Measurements from ENCODE around the gene ATF4.

ATF4 gene

DNA sequence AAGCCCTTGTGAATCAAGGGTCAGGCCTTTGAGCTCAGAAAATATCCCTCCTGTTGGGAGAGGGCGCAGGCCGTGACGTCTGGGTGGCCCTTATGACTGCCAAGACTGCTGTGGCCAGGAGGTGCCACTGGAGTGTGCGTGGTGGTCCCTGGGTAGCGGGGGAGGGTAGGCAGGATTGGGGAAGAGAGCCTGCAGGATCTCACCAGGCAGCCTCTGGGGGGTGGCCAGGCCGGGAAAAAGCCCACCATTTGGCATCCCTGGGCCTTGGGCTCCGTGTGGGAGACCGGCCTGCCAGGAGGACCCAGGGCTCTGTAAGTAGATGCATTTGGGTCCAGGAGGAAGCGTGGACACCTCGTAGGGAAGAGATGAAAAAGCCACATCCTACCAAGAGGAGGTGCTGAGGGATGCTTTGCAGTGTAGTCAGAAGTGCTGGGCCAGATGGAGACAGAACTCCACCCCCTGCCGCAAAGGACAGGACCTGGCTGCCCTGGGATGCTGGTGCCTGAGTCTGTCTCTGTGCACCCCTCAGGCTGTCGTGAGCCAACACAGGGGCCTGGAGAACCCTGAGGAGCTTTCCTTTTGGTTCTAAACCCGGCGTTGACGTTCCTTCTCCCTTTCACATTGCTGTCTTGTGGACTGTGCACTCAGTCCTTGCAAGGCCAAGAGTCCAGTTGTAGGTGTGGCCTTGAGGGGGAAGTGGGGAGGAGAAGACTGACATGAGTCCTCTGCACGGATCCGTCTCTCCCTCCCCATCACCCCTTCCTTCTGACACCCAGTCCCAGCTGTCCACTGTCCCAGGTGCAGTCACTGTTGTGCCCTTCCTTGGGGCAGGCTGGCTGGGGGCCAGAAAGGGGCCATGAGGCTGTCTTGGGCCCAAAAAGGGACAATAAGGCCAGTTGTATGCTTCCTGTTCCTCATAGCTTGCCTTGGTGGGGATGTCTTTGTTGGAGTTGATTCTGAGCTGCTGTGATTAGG lies 31.0 kb upstream of the ATF4 start:
- H3K36me3 ChIP-seq (ENCODE audit: control insufficient read depth in 2 of 2, insufficient read depth in 2 of 2, low read length in 2 of 2), result no peaks in the 10 kb centered on the region
- H3K4me3 ChIP-seq (ENCODE audit: low read length in 2 of 2), result no peak overlapping the region
- no peaks in the 10 kb centered on the region for H3K9me3 ChIP-seq (ENCODE audit: control insufficient read depth in 2 of 2, low read length in 2 of 2)
- H3K27me3 ChIP-seq (ENCODE audit: control insufficient read depth in 2 of 2, insufficient read depth in 2 of 2, low read length in 2 of 2), result no peaks in the 10 kb centered on the region
- peaks cover 10 to 11% of the 10 kb centered on the region in 2 donors for H3K4me1 ChIP-seq (ENCODE audit: control insufficient read depth in 2 of 2, insufficient read depth in 2 of 2, low read length in 2 of 2)
- no peak overlapping the region for H3K9ac ChIP-seq (ENCODE audit: low read depth in 1 of 2, low read length in 2 of 2)
- no peak overlapping the region for H3K27ac ChIP-seq (ENCODE audit: low read depth in 2 of 2, low read length in 2 of 2)

DNA sequence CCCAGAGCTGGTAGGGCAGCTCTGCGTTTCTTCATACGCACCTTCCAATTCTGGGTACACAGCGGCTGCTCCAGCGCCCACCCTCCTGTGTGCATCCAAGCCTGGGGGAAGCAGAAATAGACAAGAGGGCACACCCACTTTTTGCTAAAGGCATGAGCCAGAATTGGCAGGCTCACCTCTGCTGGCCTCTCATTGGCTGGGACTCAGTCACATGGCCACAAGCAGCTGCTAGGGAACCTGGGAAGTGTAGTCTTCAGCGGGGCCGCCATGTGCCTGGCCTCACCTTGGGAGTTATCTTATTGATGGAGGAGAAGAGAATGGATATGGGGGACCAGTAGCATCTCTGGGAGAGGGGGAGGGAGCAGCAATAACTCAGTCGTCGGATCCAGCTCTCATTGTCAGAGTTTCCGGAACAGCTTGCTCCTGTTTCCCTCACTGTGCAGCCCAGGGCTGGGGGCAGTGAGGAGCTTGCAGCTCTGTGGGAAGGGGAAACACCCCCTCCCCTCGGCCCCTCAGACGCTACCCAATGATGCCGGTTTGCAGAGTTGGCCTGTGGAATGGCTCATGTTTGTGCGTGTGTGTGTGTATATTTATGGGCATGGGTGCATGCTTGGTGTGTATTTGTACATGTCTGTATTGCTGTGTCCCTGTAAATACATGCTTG lies 30.1 kb upstream of the ATF4 start:
- no peak overlapping the region for H3K27ac ChIP-seq (ENCODE audit: low read depth in 2 of 2, low read length in 2 of 2)
- H3K9me3 ChIP-seq (ENCODE audit: control insufficient read depth in 2 of 2, low read length in 2 of 2), result no peaks in the 10 kb centered on the region
- no peak overlapping the region for H3K4me3 ChIP-seq (ENCODE audit: low read length in 2 of 2)
- H3K27me3 ChIP-seq (ENCODE audit: control insufficient read depth in 2 of 2, insufficient read depth in 2 of 2, low read length in 2 of 2), result no peaks in the 10 kb centered on the region
- H3K9ac ChIP-seq (ENCODE audit: low read depth in 1 of 2, low read length in 2 of 2), result no peak overlapping the region
- peaks cover 10 to 11% of the 10 kb centered on the region in 2 donors for H3K4me1 ChIP-seq (ENCODE audit: control insufficient read depth in 2 of 2, insufficient read depth in 2 of 2, low read length in 2 of 2)
- H3K36me3 ChIP-seq (ENCODE audit: control insufficient read depth in 2 of 2, insufficient read depth in 2 of 2, low read length in 2 of 2), result no peaks in the 10 kb centered on the region

- Histone ChIP-seq H3K27ac (ENCODE audit: low read depth in 2 of 2, low read length in 2 of 2) (no peak overlapping the region), H3K36me3 (ENCODE audit: control insufficient read depth in 2 of 2, insufficient read depth in 2 of 2, low read length in 2 of 2) (no peaks in the 10 kb centered on the region), H3K9me3 (ENCODE audit: control insufficient read depth in 2 of 2, low read length in 2 of 2) (no peaks in the 10 kb centered on the region), H3K4me1 (ENCODE audit: control insufficient read depth in 2 of 2, insufficient read depth in 2 of 2, low read length in 2 of 2) (peaks cover 10 to 11% of the 10 kb centered on the region in 2 donors), H3K27me3 (ENCODE audit: control insufficient read depth in 2 of 2, insufficient read depth in 2 of 2, low read length in 2 of 2) (no peaks in the 10 kb centered on the region), H3K4me3 (ENCODE audit: low read length in 2 of 2) (no peak overlapping the region), H3K9ac (ENCODE audit: low read depth in 1 of 2, low read length in 2 of 2) (no peak overlapping the region)
Measured at GRCh38 chr22:39490966-39491680, 29.2 kb upstream of the ATF4 start.

DNA sequence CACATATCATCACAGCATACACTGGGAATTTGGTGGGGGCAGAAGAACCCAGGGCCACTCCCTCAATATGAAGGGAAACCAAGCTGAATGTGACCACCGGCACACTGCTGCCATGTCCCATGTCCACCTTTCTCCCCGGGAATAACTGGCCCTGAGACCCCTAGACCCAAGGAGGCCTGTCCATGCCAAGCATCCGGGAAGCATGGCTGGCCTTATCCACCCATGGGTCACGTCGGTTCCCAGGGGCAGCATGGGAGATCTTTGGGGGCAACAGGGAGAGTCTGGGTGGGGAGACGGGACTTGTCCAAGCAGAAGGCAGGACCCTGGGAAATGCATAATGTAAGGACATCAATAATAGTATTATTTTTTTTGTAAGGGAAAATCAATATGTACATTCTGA lies 28.7 kb upstream of the ATF4 start:
- H3K9ac ChIP-seq (ENCODE audit: low read depth in 1 of 2, low read length in 2 of 2), result no peak overlapping the region
- H3K4me1 ChIP-seq (ENCODE audit: control insufficient read depth in 2 of 2, insufficient read depth in 2 of 2, low read length in 2 of 2), result peaks cover 11 to 12% of the 10 kb centered on the region in 2 donors
- H3K27ac ChIP-seq (ENCODE audit: low read depth in 2 of 2, low read length in 2 of 2), result no peak overlapping the region
- no peaks in the 10 kb centered on the region for H3K9me3 ChIP-seq (ENCODE audit: control insufficient read depth in 2 of 2, low read length in 2 of 2)
- no peak overlapping the region for H3K4me3 ChIP-seq (ENCODE audit: low read length in 2 of 2)
- no peaks in the 10 kb centered on the region for H3K27me3 ChIP-seq (ENCODE audit: control insufficient read depth in 2 of 2, insufficient read depth in 2 of 2, low read length in 2 of 2)
- H3K36me3 ChIP-seq (ENCODE audit: control insufficient read depth in 2 of 2, insufficient read depth in 2 of 2, low read length in 2 of 2), result no peaks in the 10 kb centered on the region

- H3K27me3 ChIP-seq (ENCODE audit: control insufficient read depth in 2 of 2, insufficient read depth in 2 of 2, low read length in 2 of 2), result no peaks in the 10 kb centered on the region
- H3K4me3 ChIP-seq (ENCODE audit: low read length in 2 of 2), result no peak overlapping the region
- no peak overlapping the region for H3K27ac ChIP-seq (ENCODE audit: low read depth in 2 of 2, low read length in 2 of 2)
- peaks cover 11 to 12% of the 10 kb centered on the region in 2 donors for H3K4me1 ChIP-seq (ENCODE audit: control insufficient read depth in 2 of 2, insufficient read depth in 2 of 2, low read length in 2 of 2)
- H3K36me3 ChIP-seq (ENCODE audit: control insufficient read depth in 2 of 2, insufficient read depth in 2 of 2, low read length in 2 of 2), result no peaks in the 10 kb centered on the region
- H3K9me3 ChIP-seq (ENCODE audit: control insufficient read depth in 2 of 2, low read length in 2 of 2), result no peaks in the 10 kb centered on the region
- no peak overlapping the region for H3K9ac ChIP-seq (ENCODE audit: low read depth in 1 of 2, low read length in 2 of 2)
Measured at GRCh38 chr22:39492186-39492585, 28.2 kb upstream of the ATF4 start.

GRCh38 chr22:39493759-39494158 lies 26.6 kb upstream of the ATF4 start:
- no peak overlapping the region for H3K9ac ChIP-seq (ENCODE audit: low read depth in 1 of 2, low read length in 2 of 2)
- no peaks in the 10 kb centered on the region for H3K27me3 ChIP-seq (ENCODE audit: control insufficient read depth in 2 of 2, insufficient read depth in 2 of 2, low read length in 2 of 2)
- no peaks in the 10 kb centered on the region for H3K9me3 ChIP-seq (ENCODE audit: control insufficient read depth in 2 of 2, low read length in 2 of 2)
- peaks cover 11 to 12% of the 10 kb centered on the region in 2 donors for H3K4me1 ChIP-seq (ENCODE audit: control insufficient read depth in 2 of 2, insufficient read depth in 2 of 2, low read length in 2 of 2)
- H3K27ac ChIP-seq (ENCODE audit: low read depth in 2 of 2, low read length in 2 of 2), result no peak overlapping the region
- no peak overlapping the region for H3K4me3 ChIP-seq (ENCODE audit: low read length in 2 of 2)
- no peaks in the 10 kb centered on the region for H3K36me3 ChIP-seq (ENCODE audit: control insufficient read depth in 2 of 2, insufficient read depth in 2 of 2, low read length in 2 of 2)

DNA sequence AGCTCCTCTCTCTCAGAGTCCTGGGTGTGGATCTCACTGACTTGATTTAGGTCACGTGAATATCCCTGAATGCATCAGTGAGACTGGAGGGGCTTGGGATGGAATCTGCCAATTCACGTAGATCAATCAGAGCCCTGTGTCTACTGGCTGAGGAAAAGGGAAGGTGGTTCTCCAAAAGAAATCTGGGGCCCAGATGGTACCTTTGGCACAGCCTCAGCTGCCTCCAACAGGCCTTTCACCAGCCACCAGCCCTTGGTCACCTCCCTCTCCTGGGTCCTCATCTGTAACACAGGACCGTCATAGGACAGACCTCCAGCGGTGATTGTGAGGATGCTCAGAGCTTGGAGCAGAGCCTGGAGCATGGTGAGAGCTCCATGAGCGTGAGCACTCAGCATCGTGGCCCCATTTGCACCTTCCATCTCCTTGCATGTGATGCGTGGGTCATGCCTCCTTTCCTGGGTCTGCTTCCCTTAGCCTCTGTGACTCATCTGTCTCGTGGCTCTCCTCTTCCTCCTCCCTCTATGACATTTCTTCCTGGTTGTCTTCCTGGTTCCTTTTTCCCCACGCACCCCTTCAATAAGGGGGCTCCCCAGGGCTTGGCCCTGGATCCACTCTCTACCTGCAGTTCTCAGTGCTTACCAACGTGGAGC lies 25.8 kb upstream of the ATF4 start:
- Histone ChIP-seq H3K27ac (ENCODE audit: low read depth in 2 of 2, low read length in 2 of 2) (no peak overlapping the region), H3K9me3 (ENCODE audit: control insufficient read depth in 2 of 2, low read length in 2 of 2) (no peaks in the 10 kb centered on the region), H3K9ac (ENCODE audit: low read depth in 1 of 2, low read length in 2 of 2) (no peak overlapping the region), H3K4me3 (ENCODE audit: low read length in 2 of 2) (no peak overlapping the region), H3K27me3 (ENCODE audit: control insufficient read depth in 2 of 2, insufficient read depth in 2 of 2, low read length in 2 of 2) (no peaks in the 10 kb centered on the region), H3K4me1 (ENCODE audit: control insufficient read depth in 2 of 2, insufficient read depth in 2 of 2, low read length in 2 of 2) (peaks cover 4 to 7% of the 10 kb centered on the region in 2 donors), H3K36me3 (ENCODE audit: control insufficient read depth in 2 of 2, insufficient read depth in 2 of 2, low read length in 2 of 2) (no peaks in the 10 kb centered on the region)

- Histone ChIP-seq H3K4me3 (ENCODE audit: low read length in 2 of 2) (no peak overlapping the region), H3K9me3 (ENCODE audit: control insufficient read depth in 2 of 2, low read length in 2 of 2) (no peaks in the 10 kb centered on the region), H3K27me3 (ENCODE audit: control insufficient read depth in 2 of 2, insufficient read depth in 2 of 2, low read length in 2 of 2) (no peaks in the 10 kb centered on the region), H3K9ac (ENCODE audit: low read depth in 1 of 2, low read length in 2 of 2) (peak overlapping the region in 1 of 2 donors; percentile 32), H3K27ac (ENCODE audit: low read depth in 2 of 2, low read length in 2 of 2) (no peak overlapping the region), H3K4me1 (ENCODE audit: control insufficient read depth in 2 of 2, insufficient read depth in 2 of 2, low read length in 2 of 2) (peaks cover 0 to 5% of the 10 kb centered on the region in 2 donors), H3K36me3 (ENCODE audit: control insufficient read depth in 2 of 2, insufficient read depth in 2 of 2, low read length in 2 of 2) (no peaks in the 10 kb centered on the region)
Measured at GRCh38 chr22:39496131-39496838, 24.1 kb upstream of the ATF4 start.

GRCh38 chr22:39497429-39497828 lies 22.9 kb upstream of the ATF4 start:
- Histone ChIP-seq H3K4me1 (ENCODE audit: control insufficient read depth in 2 of 2, insufficient read depth in 2 of 2, low read length in 2 of 2) (peaks cover 5 to 10% of the 10 kb centered on the region in 2 donors), H3K9me3 (ENCODE audit: control insufficient read depth in 2 of 2, low read length in 2 of 2) (no peaks in the 10 kb centered on the region), H3K27me3 (ENCODE audit: control insufficient read depth in 2 of 2, insufficient read depth in 2 of 2, low read length in 2 of 2) (no peaks in the 10 kb centered on the region), H3K27ac (ENCODE audit: low read depth in 2 of 2, low read length in 2 of 2) (no peak overlapping the region), H3K9ac (ENCODE audit: low read depth in 1 of 2, low read length in 2 of 2) (no peak overlapping the region), H3K36me3 (ENCODE audit: control insufficient read depth in 2 of 2, insufficient read depth in 2 of 2, low read length in 2 of 2) (no peaks in the 10 kb centered on the region), H3K4me3 (ENCODE audit: low read length in 2 of 2) (no peak overlapping the region)

Data from mucosa of rectum (tissue), 2 donors.